GM12864 (cell line): ENCODE results near the gene IKZF1.

Source experiments
- DNase-seq: peaks from one replicate; pipeline ENCODE4 v3.0.0-alpha.2; 2011; ENCODE audit warnings: low read depth
- H3K4me3 ChIP-seq: 2 replicates; pipeline ENCODE4 v1.5.1; 2011; ENCODE audit warnings: mild to moderate bottlenecking, low read depth, low read length, control low read depth
- TF ChIP-seq, protein P1 (sequence below): IDR thresholded peaks from 2 replicates; pipeline ENCODE4 v1.5.1; 2011; ENCODE audit warnings: low read depth, mild to moderate bottlenecking, moderate library complexity, low read length, control low read depth, inconsistent platforms; ENCODE audit errors: missing control alignments

Gene IKZF1

DNA sequence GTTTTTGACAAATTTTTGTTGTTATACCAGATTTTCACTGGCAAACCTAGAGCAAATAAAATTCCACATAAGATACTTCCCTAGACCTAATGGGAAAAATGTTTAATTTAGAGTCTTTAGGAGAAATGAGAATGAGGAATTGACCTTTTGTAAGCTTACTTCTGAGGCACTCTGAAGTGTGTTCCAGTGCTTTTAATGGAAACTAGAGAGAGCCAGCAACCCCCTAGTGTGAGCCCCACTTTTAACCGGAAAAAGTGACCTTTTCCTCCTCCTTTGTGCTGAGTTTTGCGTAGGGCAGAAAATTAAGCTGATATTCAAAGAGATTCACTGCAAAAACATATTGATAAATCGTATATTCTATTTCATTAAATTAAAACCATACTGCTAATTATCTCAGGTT, 5.2 kb downstream of the IKZF1 start:
- peak overlapping the region; percentile 58 for H3K4me3 ChIP-seq
- no peak for DNase-seq
- TF ChIP-seq, protein P1, sequence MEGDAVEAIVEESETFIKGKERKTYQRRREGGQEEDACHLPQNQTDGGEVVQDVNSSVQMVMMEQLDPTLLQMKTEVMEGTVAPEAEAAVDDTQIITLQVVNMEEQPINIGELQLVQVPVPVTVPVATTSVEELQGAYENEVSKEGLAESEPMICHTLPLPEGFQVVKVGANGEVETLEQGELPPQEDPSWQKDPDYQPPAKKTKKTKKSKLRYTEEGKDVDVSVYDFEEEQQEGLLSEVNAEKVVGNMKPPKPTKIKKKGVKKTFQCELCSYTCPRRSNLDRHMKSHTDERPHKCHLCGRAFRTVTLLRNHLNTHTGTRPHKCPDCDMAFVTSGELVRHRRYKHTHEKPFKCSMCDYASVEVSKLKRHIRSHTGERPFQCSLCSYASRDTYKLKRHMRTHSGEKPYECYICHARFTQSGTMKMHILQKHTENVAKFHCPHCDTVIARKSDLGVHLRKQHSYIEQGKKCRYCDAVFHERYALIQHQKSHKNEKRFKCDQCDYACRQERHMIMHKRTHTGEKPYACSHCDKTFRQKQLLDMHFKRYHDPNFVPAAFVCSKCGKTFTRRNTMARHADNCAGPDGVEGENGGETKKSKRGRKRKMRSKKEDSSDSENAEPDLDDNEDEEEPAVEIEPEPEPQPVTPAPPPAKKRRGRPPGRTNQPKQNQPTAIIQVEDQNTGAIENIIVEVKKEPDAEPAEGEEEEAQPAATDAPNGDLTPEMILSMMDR, result no peak

DNA sequence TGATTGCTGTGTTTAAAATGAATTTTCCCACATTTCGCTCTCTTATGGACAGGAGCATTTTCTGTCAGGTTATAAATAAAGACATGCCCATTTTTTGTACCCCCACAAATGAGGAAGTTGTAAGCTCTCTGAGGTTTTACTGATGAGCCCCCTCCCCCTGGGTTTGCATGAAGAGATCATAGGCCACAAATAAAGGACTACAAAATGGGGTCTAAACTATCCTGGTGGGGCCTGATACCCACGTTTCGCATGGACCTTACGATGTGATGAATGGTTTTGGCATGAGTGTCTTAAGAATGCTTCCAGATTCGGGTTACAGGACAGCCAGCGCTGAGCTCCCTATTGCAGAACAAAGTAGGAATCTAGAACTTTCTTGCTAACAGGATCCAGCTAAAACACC, 5.8 kb downstream of the IKZF1 start:
- TF ChIP-seq, protein P1, result no peak
- no peak for DNase-seq
- H3K4me3 ChIP-seq, result peak overlapping the region; percentile 58

DNA sequence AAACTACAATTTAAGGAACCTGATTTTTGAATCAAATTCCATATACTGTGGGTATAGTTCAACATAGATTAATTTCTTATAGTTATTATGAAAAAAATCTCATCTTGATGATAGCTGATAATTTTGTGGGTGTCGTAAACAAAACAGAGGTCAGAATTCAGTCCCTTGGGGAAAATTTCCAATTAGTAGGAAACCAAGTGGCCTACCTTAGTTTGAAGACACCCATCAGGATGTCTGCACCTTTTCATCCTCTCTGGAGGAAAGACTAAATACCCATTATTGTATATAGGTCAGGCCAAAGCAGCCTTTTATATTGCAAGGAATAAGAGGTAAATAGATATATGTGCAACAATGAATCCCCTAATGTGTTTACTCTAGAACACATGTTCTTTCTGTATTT, 6.4 kb downstream of the IKZF1 start:
- H3K4me3 ChIP-seq, result peak overlapping the region; percentile 58; the same call in 1 of the 2 replicates
- TF ChIP-seq, protein P1, result no peak
- no peak for DNase-seq

DNA sequence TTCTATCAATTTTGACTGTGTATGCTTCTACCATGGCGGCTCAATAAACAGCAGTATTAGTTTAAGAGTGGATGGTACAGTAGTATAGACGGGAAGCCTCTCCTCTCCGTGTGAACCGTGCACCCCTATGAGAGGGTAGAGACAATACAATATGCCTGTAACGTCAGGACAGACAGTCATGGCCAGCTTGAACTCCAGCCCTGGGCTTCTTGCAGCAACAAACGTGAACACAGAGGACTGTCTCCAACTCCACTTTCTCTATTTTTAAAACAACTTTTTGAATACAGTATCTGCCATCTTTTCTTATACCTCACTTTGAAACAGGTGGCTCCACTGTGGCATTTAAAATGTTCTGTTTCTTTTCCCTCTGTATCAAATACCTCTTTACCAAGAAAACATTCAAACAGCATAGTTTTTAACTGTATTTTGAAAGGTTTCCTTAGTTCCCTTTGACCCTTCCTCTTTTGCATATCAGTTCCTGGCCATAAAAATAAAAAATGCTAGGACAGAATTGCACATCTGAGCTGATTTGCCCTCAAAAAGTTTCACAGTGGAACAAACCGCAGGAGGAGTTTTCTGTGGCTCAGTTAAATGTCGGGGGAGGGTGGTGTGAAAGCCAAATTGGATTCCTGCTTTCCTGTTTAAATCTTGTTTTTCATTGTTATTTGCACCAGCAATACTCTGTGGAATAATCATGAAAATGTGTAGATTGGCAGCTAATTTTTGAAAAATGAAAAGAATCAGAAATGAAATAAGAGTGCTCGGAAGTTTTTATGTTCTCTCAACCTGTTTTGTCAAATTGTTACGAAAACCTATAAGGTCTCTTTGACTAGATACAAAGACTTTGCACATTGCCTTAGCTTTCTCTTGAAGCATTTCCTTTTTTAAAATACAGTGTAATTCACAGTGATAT, 8.0 kb downstream of the IKZF1 start:
- no peak for DNase-seq
- TF ChIP-seq, protein P1, result no peak
- H3K4me3 ChIP-seq, result peak overlapping the region; percentile 11; the same call in 1 of the 2 replicates

DNA sequence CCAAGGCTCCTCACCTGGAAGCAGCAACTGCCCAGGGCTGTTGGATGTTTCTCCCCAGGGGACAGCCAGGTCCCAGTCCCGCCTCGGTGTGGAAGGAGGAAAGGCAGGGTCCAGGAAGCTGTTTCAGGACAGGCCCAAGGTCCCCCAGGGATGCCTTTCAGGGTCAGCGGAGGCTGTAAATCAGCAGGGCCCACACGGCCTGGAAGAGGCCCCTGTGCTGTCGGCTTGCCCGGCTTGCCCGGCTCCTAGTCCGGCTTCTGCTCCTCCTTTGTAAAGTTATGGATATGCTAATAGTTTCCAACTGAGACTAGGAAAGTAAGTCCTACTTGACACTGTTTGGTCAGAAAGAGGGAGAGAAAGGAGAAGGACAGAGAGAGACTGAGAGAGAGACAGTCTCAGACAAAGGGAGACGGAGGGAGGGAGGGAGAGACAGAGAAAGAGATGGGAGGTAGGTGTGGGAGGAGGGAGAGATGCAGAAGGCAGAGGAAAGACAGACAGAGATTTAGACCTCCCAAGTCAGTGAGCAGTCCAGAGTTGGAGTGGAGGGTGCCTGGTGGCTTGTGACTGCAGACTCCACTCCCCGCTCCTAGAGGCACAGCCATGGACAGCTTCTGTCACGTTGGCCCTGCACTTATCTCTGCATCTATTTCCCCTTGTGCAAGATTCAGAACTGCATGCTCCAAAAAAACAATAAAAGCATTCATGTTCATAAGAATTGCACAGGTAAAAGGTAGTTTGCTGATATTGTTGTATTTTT, 10.5 kb downstream of the IKZF1 start:
- TF ChIP-seq, protein P1, result no peak
- no peak for DNase-seq
- H3K4me3 ChIP-seq, result peak overlapping the region; percentile 28

DNA sequence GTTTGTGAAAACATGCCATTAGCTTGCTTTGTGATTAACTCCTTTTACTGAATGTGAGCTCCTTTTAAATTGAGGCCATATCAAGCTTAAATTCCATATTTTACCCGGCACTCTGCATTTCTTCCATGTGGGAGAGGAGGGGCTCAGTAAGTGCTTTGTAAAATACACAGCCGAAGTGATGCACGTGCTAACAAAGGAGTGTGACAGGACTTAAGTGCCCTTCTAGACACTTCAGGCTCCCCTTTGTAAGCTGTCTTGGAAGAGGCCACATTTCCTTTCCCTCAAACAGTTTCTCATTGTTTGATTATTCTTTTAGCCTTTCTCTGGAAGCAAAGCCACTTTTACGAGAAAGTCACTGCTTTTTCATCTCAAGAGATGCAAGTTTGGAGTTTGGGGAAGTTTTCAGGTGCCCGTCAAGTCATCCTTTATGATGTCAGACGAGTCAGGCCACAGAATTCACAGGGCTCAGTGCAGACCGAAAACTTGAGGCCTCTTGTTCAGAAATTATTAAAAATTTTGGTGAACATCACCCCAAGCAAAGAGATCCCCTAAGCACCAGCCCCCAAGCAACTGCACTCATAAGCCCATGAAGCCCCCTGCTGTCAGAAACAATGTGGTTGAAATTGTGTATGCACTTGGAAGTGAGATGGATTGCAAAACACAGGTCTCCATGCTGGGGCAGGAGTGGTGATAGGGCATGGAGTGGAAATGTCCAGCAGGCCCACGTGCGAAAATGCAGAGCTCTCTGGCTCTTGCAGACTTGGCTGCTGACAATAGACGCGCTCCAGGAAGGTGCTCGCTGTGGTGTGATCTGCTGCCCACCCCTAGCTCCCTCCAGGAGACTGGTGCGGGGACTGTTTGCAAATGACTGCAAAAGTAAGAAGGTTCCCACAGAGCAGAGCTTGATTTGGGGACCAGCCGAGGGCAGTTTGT, 11.5 kb downstream of the IKZF1 start:
- TF ChIP-seq, protein P1, result peak; percentile 9
- H3K4me3 ChIP-seq, result peak overlapping the region; percentile 18; the same call in 1 of the 2 replicates

More for the DNA sequence above, 11.5 kb downstream of the IKZF1 start:
- no peak for DNase-seq
